A549 (cell line): ENCODE results near the gene SORCS2. TPM values are rescaled to one million over a fixed set of nuclear protein-coding genes. Genes with fewer than 3 reads are reported as not detected.

Experiments used
- ATAC-seq, 2 experiments: fragments of 200-7000 bp in 1 of 2; fragments of >200 bp in 1 of 2; cut with Nextera tagmentation in 1 of 2; cut with Tn5 transposase in 1 of 2; 3 replicates each; pipeline versions ENCODE4 v1.8.0 to v1.9.1; 2018 to 2020; ENCODE audit warnings: mild to moderate bottlenecking in 1 of 2, moderate library complexity in 1 of 2
- CTCF ChIA-PET: fragments of 300-600 bp; sonication (Branson Sonifier 250); formaldehyde crosslinking; extraction: SDS; loops from one replicate; lab custom pipeline; 2021; ENCODE audit warnings: antibody characterized with exemption, inconsistent platforms; lab: Yijun Ruan, JAX
- POLR2A ChIA-PET: fragments of 350-600 bp; formaldehyde crosslinking; extraction: SDS; loops from one replicate; lab custom pipeline; 2021; ENCODE audit warnings: antibody characterized with exemption, inconsistent platforms; lab: Yijun Ruan, JAX
- DNase-seq, 2 experiments: peaks; one replicate each; pipeline versions ENCODE4 v3.0.0 to v3.0.0-alpha.2; 2011 to 2016; ENCODE audit warnings: low read depth in 1 of 2, low spot score in 1 of 2
- FAIRE-seq: peaks from 2 replicates; lab custom pipeline; 2011; peaks lifted over from hg19 to GRCh38; lab: Jason Lieb, UNC
- H3K27ac ChIP-seq, 2 experiments: fragments of >200 bp; sonication (Bioruptor Twin); formaldehyde crosslinking; 3 replicates each; pipeline ENCODE4 v1.5.1; 2016 to 2017
- H3K4me1 ChIP-seq: fragments of >200 bp; sonication (Bioruptor Twin); formaldehyde crosslinking; 3 replicates; pipeline ENCODE4 v1.6.1; 2016
- H3K4me2 ChIP-seq: fragments of >200 bp; sonication (Bioruptor Twin); formaldehyde crosslinking; 3 replicates; pipeline ENCODE4 v1.6.1; 2016
- H3K4me3 ChIP-seq: fragments of >200 bp; sonication (Bioruptor Twin); formaldehyde crosslinking; 3 replicates; pipeline ENCODE4 v1.5.1; 2016
- H3K9me3 ChIP-seq: fragments of >200 bp; sonication (Bioruptor Twin); formaldehyde crosslinking; 3 replicates; pipeline ENCODE4 v1.6.1; 2016
- BHLHE40 ChIP-seq: IDR thresholded peaks from 2 replicates; pipeline ENCODE4 v1.6.1; 2012; ENCODE audit warnings: low read depth, low read length, inconsistent platforms
- CBX2 ChIP-seq: fragments of 200-600 bp; sonication (generic); IDR thresholded peaks from 2 replicates; pipeline ENCODE4 v1.6.1; 2016; ENCODE audit warnings: low read depth, mild to moderate bottlenecking, borderline replicate concordance
- CBX8 ChIP-seq: fragments of 200-600 bp; sonication (generic); IDR thresholded peaks from 2 replicates; pipeline ENCODE4 v1.6.1; 2016
- CEBPB ChIP-seq, 2 experiments: fragments of >200 bp in 1 of 2; sonication (Bioruptor Twin) in 1 of 2; formaldehyde crosslinking in 1 of 2; IDR thresholded peaks; 2 replicates each; pipeline ENCODE4 v1.6.1; 2012 to 2016
- EP300 ChIP-seq, 2 experiments: fragments of >200 bp; sonication (Bioruptor Twin); formaldehyde crosslinking; IDR thresholded peaks; 2 replicates in 1 of 2; 3 replicates in 1 of 2; pipeline ENCODE4 v1.6.1; 2016 to 2017
- FOXS1 ChIP-seq: fragments of 250-450 bp; sonication (Bioruptor Pico); IDR thresholded peaks from 2 replicates; pipeline ENCODE4 v1.5.0; 2020; ENCODE audit warnings: mild to moderate bottlenecking, moderate library complexity
- JUNB ChIP-seq: fragments of >200 bp; sonication (Bioruptor Twin); formaldehyde crosslinking; IDR thresholded peaks from 2 replicates; pipeline ENCODE4 v1.6.1; 2016
- KDM5A ChIP-seq: fragments of 200-600 bp; sonication (generic); IDR thresholded peaks from 2 replicates; pipeline ENCODE4 v1.6.1; 2016; ENCODE audit warnings: antibody characterized with exemption, mild to moderate bottlenecking
- MAZ ChIP-seq: fragments of 150-350 bp; IDR thresholded peaks from 2 replicates; pipeline ENCODE4 v1.6.1; 2014; ENCODE audit warnings: antibody characterized with exemption, low read depth, low read length, borderline replicate concordance
- RNF2 ChIP-seq: fragments of 200-600 bp; sonication (generic); IDR thresholded peaks from 2 replicates; pipeline ENCODE4 v1.6.1; 2016; ENCODE audit warnings: low read depth, mild to moderate bottlenecking, antibody characterized with exemption, moderate library complexity, borderline replicate concordance
- TP53 ChIP-seq: fragments of 250-450 bp; sonication (Bioruptor Pico); IDR thresholded peaks from 2 replicates; pipeline ENCODE4 v1.5.0; 2021; ENCODE audit warnings: mild to moderate bottlenecking, moderate library complexity
- ZC3H11A ChIP-seq: fragments of 450-650 bp; IDR thresholded peaks from 2 replicates; pipeline ENCODE4 v1.6.1; 2014; ENCODE audit warnings: antibody characterized with exemption, mild to moderate bottlenecking
- WGBS: methylation state at CpG from one replicate; pipeline ENCODE4 v1.1.6; 2017; ENCODE audit errors: missing lambda C conversion rate; 5-methylcytosine and 5-hydroxymethylcytosine counted together
- polyA plus RNA-seq, 4 experiments: library from polyadenylated mRNA; depleted of rRNA in 3 of 4; stranded (reverse); fragments of >200 nt; fragmentation: RNase III in 1 of 4; extraction: RNeasy Plus Mini Kit Qiagen cat#74134 plus additional on column Dnase treatment in 1 of 4; gene quantifications; 2 replicates in 3 of 4; 3 replicates in 1 of 4; pipeline ENCODE4 v1.2.3, GENCODE V29; 2011 to 2017
- TF ChIP-seq, protein P1 (sequence below): fragments of >200 bp; sonication (Bioruptor Twin); formaldehyde crosslinking; IDR thresholded peaks from 2 replicates; pipeline ENCODE4 v1.6.1; 2016
- TF ChIP-seq, protein P2 (sequence below): fragments of >200 bp; sonication (Bioruptor Twin); formaldehyde crosslinking; IDR thresholded peaks from 3 replicates; pipeline ENCODE4 v1.6.1; 2016
- TF ChIP-seq, protein P3 (sequence below): fragments of 450-650 bp; IDR thresholded peaks from 2 replicates; pipeline ENCODE4 v1.6.1; 2014; ENCODE audit warnings: antibody characterized with exemption
- TF ChIP-seq, protein P4 (sequence below): fragments of 150-350 bp; IDR thresholded peaks from 2 replicates; pipeline ENCODE4 v1.6.1; 2014; ENCODE audit warnings: low read depth, mild to moderate bottlenecking, low read length
- TF ChIP-seq, protein P5 (sequence below): fragments of 200-600 bp; sonication (generic); IDR thresholded peaks from 2 replicates; pipeline ENCODE4 v1.6.1; 2016; ENCODE audit warnings: antibody characterized with exemption, mild to moderate bottlenecking, moderate library complexity
- TF ChIP-seq, protein P6 (sequence below): fragments of 250-450 bp; sonication (Bioruptor Pico); IDR thresholded peaks from 2 replicates; pipeline ENCODE4 v1.5.0; 2021; ENCODE audit warnings: mild to moderate bottlenecking, moderate library complexity, borderline replicate concordance

SORCS2 gene
- polyA plus RNA-seq, 2 of the 4 experiments (the other 2 are of a cell fraction), result 1.4 to 4.6 TPM

DNA sequence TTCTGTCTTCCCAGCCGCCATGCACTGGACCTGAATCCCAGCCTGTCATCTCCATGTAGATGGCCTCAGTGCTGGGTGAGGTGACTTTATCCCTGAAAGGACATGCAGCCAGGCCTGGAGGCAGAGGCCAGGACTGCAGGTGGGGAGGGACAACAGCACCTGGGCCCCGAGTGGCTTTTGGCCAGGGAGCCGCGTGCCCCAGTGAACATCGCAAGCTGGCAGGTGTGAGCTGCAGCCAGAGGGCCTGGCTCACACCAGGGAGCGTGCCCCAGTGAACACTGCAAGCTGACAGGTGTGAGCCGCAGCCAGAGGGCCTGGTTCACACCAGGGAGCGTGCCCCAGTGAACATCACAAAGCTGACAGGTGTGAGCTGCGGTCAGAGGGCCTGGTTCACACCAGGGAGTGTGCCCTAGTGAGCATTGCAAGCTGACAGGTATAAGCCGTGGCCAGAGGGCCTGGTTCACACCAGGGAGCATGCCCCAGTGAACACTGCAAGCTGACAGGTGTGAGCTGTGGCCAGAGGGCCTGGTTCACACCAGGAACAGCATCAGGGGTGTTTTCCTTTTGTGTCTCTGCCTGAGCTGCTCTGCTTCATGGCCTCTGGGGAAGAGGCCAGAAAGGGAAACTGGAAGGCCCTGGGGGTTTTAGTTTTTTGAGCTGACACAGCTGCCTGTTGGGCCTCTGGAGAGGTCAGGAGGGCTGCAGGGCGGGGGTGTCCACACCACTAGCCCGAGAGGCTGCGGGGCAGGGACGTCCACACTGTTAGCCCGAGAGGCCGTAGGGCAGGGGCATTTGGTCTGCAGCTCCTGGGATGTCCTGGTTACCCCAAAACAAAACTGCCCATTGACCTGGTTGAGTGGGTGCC is 265.1 kb downstream of the SORCS2 start:
- DNase-seq, result no peak
- FAIRE-seq, result no peak
- no peak overlapping the region for H3K4me2 ChIP-seq
- H3K4me3 ChIP-seq, result no peak overlapping the region
- no peak overlapping the region for H3K27ac ChIP-seq
- TF ChIP-seq, protein P1, sequence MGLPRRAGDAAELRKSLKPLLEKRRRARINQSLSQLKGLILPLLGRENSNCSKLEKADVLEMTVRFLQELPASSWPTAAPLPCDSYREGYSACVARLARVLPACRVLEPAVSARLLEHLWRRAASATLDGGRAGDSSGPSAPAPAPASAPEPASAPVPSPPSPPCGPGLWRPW, result no peak
- TF ChIP-seq, protein P2, sequence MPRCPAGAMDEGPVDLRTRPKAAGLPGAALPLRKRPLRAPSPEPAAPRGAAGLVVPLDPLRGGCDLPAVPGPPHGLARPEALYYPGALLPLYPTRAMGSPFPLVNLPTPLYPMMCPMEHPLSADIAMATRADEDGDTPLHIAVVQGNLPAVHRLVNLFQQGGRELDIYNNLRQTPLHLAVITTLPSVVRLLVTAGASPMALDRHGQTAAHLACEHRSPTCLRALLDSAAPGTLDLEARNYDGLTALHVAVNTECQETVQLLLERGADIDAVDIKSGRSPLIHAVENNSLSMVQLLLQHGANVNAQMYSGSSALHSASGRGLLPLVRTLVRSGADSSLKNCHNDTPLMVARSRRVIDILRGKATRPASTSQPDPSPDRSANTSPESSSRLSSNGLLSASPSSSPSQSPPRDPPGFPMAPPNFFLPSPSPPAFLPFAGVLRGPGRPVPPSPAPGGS, result no peak
- no peak for TF ChIP-seq EP300 (IDR thresholded peaks at IDR 0.05)
- no peak for TF ChIP-seq CBX8
- TF ChIP-seq KDM5A, result no peak
- no peak for TF ChIP-seq JUNB
- TF ChIP-seq RNF2, result no peak
- no peak for TF ChIP-seq TP53 (CRISPR knock-in tag)
- TF ChIP-seq FOXS1 (CRISPR knock-in tag), result no peak
- no peak for TF ChIP-seq CEBPB (IDR thresholded peaks at IDR 0.05)
- TF ChIP-seq, protein P3, sequence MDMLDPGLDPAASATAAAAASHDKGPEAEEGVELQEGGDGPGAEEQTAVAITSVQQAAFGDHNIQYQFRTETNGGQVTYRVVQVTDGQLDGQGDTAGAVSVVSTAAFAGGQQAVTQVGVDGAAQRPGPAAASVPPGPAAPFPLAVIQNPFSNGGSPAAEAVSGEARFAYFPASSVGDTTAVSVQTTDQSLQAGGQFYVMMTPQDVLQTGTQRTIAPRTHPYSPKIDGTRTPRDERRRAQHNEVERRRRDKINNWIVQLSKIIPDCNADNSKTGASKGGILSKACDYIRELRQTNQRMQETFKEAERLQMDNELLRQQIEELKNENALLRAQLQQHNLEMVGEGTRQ, result no peak
- TF ChIP-seq CBX2, result no peak
- TF ChIP-seq MAZ, result no peak
- TF ChIP-seq ZC3H11A, result no peak
- TF ChIP-seq, protein P4, sequence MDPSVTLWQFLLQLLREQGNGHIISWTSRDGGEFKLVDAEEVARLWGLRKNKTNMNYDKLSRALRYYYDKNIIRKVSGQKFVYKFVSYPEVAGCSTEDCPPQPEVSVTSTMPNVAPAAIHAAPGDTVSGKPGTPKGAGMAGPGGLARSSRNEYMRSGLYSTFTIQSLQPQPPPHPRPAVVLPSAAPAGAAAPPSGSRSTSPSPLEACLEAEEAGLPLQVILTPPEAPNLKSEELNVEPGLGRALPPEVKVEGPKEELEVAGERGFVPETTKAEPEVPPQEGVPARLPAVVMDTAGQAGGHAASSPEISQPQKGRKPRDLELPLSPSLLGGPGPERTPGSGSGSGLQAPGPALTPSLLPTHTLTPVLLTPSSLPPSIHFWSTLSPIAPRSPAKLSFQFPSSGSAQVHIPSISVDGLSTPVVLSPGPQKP, result no peak
- no peak for TF ChIP-seq BHLHE40
- TF ChIP-seq, protein P5, sequence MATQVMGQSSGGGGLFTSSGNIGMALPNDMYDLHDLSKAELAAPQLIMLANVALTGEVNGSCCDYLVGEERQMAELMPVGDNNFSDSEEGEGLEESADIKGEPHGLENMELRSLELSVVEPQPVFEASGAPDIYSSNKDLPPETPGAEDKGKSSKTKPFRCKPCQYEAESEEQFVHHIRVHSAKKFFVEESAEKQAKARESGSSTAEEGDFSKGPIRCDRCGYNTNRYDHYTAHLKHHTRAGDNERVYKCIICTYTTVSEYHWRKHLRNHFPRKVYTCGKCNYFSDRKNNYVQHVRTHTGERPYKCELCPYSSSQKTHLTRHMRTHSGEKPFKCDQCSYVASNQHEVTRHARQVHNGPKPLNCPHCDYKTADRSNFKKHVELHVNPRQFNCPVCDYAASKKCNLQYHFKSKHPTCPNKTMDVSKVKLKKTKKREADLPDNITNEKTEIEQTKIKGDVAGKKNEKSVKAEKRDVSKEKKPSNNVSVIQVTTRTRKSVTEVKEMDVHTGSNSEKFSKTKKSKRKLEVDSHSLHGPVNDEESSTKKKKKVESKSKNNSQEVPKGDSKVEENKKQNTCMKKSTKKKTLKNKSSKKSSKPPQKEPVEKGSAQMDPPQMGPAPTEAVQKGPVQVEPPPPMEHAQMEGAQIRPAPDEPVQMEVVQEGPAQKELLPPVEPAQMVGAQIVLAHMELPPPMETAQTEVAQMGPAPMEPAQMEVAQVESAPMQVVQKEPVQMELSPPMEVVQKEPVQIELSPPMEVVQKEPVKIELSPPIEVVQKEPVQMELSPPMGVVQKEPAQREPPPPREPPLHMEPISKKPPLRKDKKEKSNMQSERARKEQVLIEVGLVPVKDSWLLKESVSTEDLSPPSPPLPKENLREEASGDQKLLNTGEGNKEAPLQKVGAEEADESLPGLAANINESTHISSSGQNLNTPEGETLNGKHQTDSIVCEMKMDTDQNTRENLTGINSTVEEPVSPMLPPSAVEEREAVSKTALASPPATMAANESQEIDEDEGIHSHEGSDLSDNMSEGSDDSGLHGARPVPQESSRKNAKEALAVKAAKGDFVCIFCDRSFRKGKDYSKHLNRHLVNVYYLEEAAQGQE, result no peak
- TF ChIP-seq, protein P6, sequence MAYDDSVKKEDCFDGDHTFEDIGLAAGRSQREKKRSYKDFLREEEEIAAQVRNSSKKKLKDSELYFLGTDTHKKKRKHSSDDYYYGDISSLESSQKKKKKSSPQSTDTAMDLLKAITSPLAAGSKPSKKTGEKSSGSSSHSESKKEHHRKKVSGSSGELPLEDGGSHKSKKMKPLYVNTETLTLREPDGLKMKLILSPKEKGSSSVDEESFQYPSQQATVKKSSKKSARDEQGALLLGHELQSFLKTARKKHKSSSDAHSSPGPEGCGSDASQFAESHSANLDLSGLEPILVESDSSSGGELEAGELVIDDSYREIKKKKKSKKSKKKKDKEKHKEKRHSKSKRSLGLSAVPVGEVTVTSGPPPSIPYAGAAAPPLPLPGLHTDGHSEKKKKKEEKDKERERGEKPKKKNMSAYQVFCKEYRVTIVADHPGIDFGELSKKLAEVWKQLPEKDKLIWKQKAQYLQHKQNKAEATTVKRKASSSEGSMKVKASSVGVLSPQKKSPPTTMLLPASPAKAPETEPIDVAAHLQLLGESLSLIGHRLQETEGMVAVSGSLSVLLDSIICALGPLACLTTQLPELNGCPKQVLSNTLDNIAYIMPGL (CRISPR knock-in tag), result no peak
- TF ChIP-seq, all 56 proteins: peak for 0
- POLR2A ChIA-PET, result no interaction called here
- CTCF ChIA-PET, result no interaction called here
- H3K4me1 ChIP-seq, result peaks cover 4% of the 10 kb centered on the region; the same call in 1 of the 3 replicates
- peak in 1 of 2 experiments; percentile 26; a peak in 1 of 6 replicates for ATAC-seq
- 84% methylated on average over 7 of the region's 16 CpGs for WGBS
- no peaks in the 10 kb centered on the region for H3K9me3 ChIP-seq
